Mammary epithelial cell (primary cell): Measurements from ENCODE around the gene MSX2.

Experiments
- CTCF ChIP-seq, 2 donors: IDR thresholded peaks in 1 of 2; conservative IDR thresholded peaks in 1 of 2; 2 replicates each; pipeline ENCODE4 v1.5.1; 2011 to 2012; ENCODE audit warnings: inconsistent platforms in 2 of 2, low read length in 2 of 2, mild to moderate bottlenecking in 2 of 2, control low read depth in 1 of 2, low read depth in 1 of 2; ENCODE audit not compliant: insufficient read depth in 1 of 2; ENCODE audit errors: extremely low read depth in 1 of 2
- EZH2 ChIP-seq: IDR thresholded peaks from 2 replicates; pipeline ENCODE4 v1.6.1; 2012; ENCODE audit warnings: low read length, inconsistent platforms, borderline replicate concordance

DNA sequence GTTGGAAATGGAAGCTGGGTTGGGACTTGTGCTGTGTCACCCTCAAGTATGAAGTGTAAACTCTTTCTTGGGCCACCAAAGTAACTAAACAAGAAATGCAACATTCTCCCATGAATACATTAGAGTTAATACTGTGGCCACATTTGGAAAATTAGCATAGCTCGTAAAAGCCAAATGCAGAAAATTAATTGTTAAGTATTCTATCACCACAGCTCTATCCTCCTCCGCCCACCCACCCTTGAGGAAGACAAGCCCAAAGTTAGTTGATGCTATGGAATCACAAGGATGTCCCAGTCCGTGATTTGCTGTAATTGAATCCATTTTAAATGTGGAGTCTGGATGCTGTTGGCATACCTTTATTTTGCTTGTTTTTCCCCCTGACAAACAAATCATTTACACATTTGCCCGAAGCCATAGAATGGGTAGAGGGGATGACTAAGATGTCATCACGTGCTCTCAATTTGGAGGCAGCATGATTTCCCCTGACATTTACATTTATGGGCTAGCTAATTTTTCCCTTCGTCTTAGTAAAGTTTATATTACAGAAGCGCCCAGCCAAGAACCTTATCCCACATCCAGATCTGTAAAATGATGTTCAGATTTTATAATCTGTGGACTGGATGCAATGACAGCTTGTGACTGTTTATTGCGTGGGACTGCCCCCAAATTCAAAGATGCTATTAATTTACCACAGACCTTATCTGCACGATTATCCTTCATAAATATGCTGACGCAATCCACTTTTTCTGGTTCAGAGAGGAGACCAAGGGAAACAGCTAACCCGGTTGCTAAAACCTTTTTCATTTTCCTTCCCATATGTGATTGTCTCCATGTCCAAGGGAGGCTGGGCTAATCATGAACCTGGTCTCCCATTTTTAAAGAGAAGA is 3.7 kb downstream of the MSX2 start:
- TF ChIP-seq CTCF (conservative IDR thresholded peaks at IDR 0.05 in 1 of 2, IDR thresholded peaks at IDR 0.05 in 1 of 2; ENCODE audit: extremely low read depth in 1 of 2, insufficient read depth in 1 of 2, low read depth in 1 of 2, low read length in 2 of 2) (no peak), EZH2 (no peak)
